A172 (cell line): ENCODE results near the gene CABLES1. TPM values are rescaled to one million over a fixed set of nuclear protein-coding genes. Genes with fewer than 3 reads are reported as not detected.
"Not testable (repeated sequence)": the region's sequence is repeated elsewhere in the genome, so short reads cannot be mapped to it uniquely, and the experiment has no call there.

Source experiments
- DNase-seq: peaks from one replicate; pipeline ENCODE4 v3.0.0-alpha.2; 2015; ENCODE audit warnings: low spot score
- total RNA-seq: library from RNA; depleted of rRNA; stranded (reverse); fragments of >200 nt; shearing (Covaris generic); gene quantifications from 2 replicates; pipeline ENCODE4 v1.2.3, GENCODE V29; 2014

CABLES1 gene
- total RNA-seq, 1 experiment from 2014 or later, result 11.3 TPM

DNA sequence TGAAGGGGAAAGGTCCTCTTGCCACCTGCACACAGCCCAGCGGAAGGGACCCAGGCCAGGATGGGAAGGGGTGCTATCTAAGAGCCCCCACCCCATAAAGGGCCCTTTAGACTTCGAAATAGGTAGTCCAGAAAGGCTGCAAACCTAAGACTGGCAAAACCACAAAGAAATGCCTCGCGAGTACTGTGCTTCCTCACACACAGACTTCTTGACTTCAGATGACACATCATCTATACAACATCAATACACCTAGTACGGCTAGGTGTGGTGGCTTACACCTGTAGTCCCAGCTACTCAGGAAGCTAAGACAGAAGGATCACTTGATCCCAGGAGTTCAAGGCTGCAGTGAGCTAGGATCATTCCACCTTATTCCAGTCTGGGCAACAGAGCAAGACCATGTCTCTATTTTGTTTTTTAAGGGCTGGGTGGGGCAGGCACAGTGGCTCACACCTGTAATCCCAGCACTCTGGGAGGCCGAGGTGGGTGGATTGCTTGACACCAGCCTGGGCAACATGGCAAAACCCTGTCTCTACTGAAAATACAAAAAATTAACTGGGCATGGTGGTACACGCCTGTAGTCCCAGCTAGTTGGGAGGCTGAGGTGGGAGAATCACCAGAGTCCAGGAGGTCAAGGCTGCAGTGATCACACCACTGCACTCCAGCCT lies 125.8 kb downstream of the CABLES1 start:
- no peak for DNase-seq

DNA sequence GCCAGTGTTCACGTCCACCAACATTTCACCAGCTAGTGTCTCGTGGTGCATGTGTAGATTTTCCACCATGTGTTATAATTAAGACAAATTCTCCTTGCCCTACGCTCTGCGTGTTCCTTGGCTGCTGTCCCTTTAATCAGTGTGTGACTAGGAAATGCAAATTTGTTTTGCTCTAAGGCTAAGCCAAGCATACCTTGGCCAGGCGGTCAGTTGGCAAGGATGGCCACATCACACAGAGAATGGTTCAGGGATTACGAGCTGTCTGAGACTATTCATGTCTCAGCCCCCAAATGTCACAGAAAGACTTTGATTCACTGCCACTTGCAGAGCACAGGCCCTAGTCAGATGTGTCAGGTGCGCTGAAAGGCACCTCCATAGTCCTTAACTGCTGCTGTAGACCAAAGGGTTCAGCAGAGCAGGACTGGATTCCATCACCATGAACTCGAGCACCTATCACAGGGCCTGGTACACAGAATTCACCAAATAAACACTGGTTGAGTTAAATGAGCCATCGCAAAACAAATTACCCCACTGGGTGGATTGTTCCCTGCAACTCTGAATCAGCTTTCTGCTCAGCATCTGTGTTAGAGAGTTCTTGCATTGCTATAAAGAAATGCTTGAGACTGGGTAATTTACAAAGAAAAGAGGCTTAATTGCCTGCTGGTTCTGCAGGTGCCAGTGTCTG lies 128.4 kb downstream of the CABLES1 start:
- no peak for DNase-seq

DNA sequence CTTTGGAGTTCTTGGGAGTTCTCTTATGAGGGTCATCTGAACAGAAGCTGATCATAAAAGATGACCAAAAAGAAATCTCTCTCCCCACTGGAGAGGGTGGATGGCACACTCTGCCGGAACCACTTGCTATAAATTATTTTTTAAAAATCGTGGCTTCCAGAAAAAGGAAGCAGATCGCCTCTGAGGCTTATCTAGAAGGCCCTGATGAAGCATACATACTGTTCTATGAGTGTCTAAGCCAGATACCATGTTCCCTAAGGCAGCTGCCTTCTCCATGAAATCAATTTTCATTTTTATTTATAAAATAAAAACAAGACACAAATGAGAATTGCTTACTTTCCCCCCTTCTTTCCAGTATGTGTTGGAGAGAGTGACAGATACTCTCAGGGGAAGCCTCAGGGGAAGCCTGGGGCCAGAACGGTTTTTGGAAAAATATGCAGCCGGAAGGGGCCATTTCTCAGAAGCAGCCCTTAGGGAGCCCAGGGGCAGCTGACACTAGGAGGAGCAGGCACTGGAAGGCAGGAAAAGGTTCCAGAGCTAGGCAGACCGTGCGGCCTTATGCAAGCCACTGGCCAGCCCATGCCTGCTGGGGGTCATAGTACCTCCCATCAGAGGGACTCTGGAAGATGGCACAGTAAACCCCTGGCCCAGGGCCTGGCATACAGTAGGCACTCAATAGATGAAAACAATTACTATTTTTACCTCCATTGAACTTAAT lies 130.6 kb downstream of the CABLES1 start:
- DNase-seq, result no peak

DNA sequence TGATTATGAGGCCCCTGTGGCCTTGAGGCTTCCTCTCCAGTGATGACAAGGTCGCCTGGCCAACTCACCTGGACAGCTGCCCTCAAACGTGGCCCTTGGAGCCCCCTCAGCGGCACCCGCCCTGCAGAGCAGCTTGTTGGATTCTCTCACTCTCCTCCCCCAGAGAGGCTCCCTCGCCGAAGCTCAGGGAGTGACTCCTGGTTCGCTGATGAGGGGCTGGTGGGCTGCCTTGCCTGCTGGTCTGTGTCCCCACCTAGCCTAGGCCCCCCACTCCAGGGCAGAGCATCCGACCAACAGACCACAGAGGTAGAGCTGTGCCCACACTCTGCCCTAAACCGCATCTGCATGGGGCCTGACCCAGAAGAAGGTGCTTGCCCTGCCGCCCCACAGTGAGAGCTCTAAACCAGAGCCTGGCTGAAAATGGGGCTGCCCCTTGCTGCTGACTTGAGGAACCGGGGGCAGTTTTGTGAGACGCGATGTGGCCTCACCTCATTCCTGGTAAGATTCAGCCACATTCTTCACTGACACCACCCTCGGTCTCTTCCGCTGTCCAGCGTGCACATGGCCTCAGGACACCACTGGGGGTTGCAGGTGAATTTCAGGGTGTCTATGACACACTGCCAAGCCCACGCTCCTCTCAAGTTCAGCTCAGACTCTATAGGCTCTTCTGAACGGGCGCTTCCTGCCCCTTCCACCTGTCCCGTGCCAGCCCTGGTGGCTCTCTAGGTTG lies 131.6 kb downstream of the CABLES1 start:
- no peak for DNase-seq

DNA sequence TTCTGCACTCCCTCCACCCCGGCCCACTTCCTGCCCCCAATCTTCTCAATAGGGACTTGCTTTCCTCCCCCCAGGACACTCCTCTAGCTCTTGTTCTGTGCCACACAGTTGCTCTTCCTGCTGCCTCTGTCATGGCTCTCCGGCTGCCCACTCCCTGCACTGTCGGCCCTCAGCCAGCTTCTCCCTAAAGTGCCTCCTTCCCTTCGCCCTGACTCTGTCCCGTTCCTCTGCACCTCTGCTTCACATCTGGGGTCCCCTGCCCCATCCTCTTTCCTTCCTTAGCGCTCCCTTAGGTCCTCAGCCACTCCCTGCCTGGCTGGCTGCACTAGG lies 132.1 kb downstream of the CABLES1 start:
- DNase-seq, result no peak

DNA sequence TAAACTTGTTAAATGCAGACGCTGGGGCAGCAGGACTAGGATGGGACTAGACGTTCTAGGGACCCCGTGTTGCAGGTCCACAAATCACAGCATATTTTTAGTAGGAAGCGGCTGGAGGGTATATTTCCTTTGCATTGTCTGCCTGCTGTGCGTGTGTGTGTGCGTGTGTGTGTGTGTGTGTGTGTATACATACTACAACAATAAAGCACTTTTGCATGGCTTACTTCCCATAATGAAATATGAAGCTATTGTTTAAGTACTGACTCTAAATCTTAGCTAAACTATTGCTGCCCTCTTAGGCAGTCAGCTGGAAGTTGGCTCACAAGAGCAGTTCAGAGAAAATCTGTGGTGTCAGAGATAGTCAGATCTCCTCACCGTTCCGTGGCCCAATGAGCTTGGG lies 133.4 kb downstream of the CABLES1 start:
- DNase-seq, result no peak

DNA sequence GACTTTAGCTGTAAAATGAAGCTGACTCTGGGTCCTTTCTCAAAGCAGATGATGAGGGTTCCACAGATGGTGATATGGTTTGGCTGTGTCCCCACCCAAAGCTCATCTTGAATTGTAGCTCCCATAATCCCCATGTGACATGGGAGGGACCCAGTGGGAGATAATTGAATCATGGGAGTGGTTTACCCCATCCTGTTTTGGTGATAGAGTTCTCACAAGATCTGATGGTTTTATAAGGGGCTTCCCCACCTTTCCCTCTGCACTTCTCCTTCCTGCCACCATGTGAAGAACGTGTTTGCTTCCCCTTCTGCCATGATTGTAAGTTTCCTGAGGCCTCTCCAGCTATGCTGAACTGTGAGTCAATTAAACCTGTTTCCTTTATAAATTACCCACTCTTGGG lies 133.8 kb downstream of the CABLES1 start:
- DNase-seq, result not testable (repeated sequence)

DNA sequence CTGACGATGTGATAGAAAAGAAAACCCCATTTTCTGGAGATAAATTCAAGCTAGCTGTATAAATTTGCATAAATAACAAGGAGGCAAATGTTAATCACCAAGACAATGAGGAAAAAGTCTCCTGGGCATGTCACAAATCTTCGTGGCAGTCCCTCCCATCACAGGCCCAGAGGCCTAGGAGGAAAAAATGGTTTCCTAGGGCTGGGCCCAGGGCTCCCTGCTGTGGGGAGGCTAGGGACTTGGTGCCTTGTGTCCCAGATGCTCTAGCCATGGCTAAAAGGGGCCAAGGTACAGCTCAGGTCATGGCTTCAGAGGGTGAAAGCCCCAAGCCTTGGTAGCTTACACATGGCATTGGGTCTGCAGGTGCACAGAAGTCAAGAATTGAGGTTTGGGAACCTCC lies 134.6 kb downstream of the CABLES1 start:
- no peak for DNase-seq

DNA sequence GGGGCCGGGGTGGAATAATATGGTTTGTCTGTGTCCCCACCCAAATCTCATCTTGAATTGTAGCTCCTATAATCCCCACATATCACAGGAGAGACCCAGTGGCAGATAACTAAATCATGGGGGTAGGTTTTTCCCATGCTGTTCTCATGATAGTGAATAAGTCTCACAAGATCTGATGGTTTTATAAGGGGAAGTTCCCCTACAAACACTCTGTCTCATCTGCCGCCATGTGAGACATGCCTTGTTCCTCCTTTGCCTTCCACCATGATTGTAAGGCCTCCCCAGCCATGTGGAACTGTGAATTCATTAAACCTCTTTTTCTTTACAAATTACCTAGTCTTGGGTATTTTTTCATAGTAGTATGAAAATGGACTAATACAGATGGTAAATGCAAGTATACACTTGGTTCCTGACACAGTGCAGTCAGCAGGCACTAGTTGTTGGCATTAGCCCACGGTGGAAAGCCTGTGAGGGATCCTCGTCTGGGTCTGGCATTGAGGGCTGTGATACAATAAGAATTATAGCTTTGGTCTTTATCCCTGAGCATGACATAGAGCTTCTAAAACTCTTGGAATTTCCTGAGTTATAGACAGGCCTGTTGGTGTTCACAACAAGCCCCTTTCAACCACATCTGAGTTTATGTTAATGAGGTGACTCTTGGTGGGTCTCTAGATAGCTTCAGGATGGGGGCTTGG lies 135.8 kb downstream of the CABLES1 start:
- no peak for DNase-seq

DNA sequence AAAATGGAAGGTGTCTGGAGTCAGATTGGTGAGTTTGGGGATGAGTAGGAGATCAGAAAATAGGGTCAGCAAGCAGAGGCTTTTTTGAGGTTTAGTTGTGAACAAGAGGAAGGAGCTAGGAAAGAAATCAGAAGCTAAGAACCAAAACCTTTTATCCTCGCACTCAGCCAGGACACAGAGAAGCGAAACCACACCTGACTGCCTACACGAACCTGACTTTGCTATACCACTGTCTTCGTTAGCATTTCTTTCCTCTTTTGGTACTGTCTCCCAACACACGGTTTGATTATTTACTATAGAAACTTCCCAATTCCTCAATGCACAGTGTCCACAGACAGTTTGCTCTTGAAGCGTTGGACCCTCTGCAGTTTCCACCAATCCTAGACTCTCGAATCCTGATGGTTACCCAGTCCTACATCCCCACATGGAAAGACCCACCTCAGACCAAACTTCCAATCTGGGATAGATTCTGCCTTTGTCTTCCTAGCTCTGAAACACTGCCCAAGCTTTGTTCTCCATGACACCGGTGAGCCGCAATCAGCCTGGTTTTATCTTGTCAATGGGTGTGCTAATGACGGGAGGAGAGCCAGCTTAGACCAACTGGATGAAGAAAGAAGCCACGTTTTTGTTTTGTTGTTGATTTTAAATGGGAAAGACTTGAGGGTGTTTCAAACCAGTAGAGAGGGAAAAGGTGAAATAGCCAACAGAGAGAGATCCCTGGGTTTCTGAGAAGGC lies 137.4 kb downstream of the CABLES1 start:
- DNase-seq, result no peak

DNA sequence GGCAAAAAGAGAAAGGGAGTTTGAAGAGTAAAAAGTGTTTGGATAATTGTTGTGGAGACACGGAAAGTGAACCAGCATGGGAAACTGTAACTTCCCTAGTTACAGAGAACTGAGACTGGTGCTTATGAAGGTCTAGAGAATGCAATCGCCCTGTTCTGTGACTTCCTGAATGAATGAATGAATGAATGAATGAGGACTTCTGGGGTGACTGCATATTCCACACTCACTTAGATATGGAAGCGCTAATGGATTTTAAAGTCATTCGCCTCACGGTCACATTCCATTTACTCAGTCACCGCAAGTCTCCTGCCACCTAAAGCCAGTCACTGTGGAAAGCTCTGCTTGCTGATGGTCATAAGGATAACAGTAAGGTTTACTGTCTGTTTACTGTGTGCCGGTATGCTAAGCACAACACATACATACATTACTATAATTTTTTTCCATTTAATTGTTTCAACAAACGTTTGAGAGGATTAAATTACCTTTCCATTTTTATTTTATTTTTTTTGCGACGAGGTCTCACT lies 138.2 kb downstream of the CABLES1 start:
- no peak for DNase-seq

DNA sequence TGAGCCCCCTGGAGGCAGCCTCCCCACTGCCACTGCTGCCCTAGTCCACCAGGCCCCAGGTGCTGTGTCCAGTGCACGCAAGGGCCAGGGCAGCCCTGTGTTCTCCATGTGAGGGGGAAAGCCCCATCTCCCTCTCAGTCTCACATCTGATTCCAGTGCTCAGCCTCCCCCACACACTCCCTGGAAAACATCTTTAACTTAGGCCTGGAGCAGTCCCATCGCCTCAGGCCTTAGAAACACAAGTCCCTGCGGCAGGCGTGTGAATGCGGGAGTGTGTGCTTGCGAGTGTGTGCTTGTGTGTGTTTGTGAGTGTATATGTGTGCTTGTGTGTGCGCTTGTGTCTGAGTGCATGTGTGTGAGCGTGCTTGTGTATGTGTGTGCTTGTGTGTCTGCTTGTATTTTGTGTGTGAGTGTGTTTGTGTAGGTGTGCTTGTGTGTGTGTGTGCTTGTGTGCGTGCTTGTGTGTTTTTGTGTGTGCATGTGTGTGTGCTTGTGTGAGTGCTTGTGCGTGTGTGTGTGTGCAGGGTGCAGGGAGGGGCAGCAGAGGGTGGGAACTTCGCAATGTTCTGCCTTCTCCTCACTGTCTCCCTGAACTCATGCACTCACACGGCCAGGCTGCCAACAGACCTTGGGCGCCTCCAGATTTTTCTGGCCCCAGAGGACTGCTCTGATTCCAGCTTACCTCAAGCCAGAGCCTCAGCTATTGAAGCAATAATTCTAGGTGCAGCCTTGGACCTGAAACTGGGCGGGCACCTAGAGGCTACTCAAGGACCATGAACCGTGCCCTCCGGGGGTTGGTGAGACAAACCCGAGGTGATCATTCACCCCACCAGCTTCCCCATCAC lies 139.6 kb downstream of the CABLES1 start:
- no peak for DNase-seq

DNA sequence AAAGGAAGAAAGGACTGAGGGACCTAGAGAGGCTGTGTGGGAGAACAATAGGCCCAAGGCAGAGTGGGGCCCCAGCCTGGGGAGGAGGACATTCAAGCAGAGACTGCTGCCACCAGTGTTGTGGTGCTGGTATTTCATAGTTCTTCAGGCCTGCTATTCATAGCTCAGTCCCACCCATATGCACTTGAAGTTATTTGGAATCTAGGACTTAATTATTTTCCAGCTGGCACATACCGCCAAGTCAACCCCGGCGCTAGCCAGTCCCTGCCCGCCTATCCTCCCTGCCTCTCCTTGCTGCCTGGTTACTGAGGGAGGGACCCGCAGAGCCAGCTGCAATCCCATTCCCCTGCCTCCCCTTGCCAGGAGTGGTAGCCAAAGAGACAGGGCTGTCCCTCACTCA lies 141.2 kb downstream of the CABLES1 start:
- no peak for DNase-seq

DNA sequence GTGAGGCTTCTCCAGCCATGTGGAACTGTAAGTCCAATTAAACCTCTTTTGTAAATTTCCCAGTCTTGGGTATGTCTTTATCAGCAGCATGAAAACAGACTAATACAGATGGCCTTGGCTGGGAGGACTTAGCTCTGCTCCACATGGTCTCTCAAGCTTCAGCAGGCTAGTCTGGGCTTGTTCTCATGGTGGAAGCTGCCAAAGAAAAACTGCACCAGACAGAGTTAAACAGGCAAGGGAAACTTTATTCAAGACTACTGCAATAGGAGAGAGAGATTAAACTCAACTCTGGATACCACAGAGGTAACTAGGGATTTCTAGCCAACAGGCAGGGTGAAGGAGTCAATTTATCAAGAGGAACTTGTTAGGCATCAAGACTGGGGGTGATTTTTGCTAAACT lies 142.1 kb downstream of the CABLES1 start:
- no peak for DNase-seq

DNA sequence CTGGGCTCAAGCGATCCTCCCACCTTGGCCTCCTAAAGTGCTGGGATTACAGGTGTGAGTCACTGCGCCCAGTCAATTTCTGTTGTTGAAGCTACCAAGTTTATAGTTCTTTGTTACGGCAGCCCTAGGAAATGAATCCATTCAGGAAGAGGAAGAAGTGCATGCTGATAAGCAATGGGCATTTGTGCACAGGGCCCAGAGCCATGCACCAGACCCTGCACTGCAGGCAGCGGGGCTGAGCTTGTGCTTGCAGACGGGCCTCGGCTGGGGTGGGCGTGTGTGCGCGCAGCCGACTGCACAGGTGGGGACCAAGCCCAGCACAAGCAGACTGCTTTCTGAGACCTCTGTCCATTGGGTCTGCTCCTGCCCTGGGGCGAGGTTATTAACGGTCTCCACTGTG lies 144.6 kb downstream of the CABLES1 start:
- no peak for DNase-seq

DNA sequence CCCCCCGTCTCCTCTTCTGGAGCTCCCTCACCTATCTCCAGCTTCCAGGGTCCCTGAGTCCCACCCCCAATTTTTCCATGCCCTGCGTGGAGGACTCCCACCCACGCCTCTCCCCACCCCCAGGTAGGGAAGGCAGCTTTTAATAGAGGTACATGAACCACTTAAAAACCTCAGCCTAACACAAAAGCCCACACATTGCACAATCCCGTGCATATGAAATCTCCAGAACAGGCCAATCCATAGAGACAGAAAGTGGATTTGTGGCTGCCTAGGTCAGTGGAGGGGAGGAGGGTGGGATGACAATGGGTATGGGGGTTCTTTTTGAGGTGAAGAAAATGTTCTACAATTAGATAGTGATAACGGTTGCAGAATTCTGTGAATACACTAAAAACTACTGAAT lies 145.6 kb downstream of the CABLES1 start:
- no peak for DNase-seq

DNA sequence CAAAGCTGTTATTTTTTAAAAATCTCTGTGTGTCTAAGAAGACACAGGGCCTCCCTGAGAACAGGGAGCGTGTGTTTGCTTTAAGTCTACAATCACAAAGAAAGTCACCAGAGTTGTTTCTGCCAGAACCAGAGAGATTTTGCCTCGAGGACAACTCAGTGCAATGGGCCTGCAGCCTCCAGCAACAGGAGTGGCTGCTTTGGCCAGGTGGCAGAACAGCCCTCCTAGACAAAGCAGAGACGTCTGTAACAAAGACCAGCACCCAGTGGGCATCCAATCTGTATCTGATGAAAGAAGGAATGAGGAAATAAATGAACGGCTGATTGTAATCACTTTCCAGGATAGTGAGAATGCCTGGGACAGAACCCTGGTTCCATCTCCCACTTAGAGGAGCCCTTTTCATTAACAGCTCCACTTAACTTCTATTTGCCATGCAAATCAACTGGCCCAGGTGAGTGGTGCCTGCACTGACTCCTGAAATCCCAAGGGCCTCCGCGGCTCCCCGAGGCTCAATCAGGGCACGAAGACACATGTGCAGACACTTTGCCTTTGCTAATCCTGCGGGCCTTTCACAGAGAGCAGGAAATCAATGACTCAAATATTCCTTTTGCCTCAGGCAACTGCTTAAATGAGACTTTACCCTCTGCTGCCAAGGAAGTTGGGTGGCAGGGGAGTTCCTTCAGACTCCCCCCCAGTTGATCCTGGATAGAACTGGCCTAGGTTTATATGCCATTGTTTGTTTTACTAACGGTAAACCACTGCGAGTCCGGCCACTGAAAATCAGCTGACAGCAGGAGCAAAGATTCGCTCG lies 146.5 kb downstream of the CABLES1 start:
- DNase-seq, result peak; percentile 70

DNA sequence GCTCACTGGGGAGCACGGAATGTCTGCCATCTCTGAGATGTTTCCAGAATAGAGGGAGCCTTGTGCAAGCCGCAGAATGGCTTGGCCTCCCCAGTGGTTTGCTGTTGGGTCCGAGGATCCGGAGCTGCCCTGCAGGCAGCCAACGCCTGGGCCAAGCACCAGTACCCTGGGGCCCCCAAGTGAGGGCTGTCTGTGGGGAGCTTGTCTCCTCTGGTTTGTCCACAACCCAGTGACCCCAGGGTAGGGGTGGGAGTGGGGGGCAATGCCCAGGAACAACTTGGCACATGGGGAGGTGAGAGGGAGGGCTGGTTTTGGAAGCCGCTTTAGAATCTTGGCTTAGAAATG lies 147.1 kb downstream of the CABLES1 start:
- DNase-seq, result no peak

DNA sequence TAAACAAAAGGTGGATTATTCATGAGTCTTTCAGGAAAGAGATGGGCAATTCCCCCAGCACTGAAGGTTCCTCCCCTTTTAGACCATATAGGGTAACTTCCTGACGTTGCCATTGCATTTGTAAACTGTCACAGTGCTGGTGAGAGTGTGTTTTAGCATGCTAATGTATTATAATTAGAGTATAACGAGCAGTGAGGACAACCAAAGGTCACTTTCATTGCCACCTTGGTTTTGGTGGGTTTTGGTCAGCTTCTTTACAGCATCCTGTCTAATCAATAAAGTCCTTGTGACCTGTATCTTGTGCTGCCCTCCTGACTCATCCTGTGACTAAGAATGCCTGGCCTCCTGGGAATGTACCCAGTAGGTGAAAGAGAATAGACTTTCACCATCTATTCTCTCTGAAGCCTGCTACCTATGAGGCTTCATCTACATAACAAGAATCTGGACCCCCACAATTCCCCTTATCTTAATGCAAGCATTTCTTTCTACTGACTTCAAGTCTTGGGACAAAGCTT lies 148.7 kb downstream of the CABLES1 start:
- DNase-seq, result peak; percentile 88
